ENCODE data around the gene DNAJC11.

DNAJC11 gene

DNA sequence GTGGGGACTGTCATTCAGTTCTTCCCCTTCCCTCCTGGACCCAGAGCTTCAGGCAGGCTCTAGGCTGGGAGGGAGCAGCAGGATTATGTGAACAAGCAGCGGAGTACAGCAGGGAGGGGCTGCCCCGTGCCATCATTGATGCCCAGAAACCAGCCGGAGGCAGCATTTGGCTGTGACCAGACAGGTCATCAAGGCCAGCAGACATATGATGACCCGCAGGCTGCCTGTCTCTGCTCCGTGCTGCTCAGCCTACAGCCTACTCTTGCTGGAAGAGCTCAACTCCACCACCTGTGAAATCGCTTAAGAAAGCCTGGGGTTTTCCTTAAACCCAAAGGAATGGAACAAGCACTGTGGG lies 103.9 kb downstream of the DNAJC11 start:
- DNase-seq = no peak

DNA sequence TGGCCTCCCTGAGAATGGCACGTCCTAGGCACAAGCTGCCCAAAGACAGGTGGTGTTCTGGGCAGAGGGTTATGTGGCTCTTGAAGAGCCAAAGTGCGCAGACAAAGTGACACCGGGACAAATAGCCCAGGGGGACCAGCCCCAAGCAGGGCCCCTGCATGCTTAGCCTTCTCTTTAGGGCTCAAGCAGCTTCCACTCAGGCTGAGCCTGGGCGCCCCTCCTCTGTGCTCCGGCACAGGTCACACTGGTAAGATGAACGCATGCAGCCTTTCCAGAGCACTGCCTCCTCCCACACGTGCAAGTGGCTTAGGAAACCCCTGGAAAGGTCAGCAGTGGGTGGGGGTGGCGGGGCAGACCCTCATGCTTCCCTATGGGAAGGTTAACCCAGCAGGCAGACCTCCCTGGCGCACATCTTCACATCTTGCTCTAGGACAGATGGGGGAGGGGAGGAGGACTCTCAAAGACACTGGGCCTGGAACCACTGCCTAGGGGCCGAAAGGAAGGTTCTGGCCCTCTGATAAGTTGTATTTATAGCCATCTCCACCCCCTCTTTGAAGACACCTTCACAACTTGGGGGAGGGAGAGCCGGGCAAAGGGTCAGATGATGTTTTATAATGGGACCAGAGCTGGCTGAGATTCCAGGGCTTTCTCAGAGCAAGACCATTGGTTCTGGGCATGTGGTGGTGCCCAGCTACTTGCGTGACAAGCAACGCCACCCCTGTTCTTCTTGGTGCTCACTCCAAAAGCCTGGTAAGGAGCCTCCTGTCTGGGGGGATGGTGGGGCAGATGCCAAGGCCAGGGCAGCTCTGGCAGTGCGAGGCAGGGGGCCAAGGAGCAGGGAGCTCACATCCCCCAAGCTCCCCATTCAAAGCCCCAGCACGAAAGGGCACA lies 104.5 kb downstream of the DNAJC11 start:
- no peak for DNase-seq

DNA sequence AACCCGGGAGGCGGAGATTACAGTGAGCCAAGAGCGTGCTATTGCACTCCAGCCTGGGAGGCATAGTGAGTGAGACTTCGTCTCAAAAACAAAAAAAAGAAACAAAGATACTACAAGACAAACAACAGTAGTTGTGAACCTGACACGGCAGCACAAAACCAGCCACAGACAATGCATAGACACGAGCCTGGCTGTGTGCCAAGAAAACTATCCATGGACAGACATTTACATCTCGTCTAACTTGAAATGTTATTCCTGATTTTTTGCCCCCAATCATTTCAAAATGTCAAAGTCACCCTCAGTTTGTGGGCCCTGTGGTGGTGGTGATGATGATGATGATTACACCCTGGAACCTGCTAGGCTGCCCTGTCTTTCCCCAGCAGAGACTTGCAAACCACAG lies 105.3 kb downstream of the DNAJC11 start:
- no peak for DNase-seq

DNA sequence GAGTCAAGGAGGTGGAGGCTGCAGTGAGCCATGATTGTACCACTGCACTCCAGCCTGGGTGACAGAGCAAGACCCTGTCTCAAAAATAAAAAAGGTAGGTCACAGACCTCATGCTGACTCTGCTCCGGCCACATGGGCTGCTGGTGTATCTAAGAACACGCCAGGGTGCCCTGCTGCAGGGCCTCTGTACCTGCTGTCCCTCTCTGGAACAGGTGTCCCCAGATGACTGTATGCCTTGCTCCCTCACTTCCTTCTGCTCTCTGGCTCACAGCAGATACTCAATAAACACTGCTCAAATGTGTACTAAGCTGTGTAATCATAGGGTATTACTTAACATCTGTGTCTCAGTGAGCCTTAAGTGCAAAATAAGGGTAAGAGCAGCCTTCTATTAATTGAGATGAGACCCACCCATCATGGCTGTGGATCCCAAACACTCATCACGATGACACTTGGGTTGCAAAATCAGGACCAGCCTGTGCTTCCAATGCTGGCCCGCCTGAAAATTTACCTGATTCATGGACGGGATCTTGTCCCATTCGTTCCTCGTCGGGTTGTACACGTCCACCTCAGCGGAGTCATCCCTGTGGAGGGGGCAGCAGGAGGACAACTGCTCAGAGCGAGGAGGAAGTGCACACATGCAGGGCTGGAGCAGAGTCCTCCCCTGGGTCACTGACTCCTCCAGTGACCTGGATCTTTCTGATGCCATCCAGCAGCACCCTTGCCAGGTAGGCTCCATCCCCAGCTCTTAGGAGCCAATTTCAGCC lies 106.5 kb downstream of the DNAJC11 start:
- DNase-seq = no peak

DNA sequence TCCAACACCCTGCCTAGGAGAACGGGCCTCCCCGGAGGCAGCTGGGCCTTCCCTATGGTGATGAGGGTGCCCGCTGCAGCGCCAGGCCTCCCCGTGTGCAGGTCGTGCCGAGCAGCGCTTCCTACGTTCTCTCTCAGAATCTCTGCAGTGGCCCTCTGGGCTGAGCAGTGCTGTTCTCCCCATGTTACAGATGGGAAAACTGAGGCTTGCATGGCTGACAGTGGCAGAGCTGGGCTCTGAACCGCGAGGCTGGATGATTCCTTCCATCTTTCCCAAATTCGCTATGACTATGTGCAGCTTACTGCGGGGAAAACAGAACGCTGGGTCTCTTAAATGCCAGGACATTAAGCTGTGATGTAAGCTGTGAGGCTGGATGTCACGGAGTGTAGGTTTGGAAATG lies 107.8 kb downstream of the DNAJC11 start:
- no peak for DNase-seq

DNA sequence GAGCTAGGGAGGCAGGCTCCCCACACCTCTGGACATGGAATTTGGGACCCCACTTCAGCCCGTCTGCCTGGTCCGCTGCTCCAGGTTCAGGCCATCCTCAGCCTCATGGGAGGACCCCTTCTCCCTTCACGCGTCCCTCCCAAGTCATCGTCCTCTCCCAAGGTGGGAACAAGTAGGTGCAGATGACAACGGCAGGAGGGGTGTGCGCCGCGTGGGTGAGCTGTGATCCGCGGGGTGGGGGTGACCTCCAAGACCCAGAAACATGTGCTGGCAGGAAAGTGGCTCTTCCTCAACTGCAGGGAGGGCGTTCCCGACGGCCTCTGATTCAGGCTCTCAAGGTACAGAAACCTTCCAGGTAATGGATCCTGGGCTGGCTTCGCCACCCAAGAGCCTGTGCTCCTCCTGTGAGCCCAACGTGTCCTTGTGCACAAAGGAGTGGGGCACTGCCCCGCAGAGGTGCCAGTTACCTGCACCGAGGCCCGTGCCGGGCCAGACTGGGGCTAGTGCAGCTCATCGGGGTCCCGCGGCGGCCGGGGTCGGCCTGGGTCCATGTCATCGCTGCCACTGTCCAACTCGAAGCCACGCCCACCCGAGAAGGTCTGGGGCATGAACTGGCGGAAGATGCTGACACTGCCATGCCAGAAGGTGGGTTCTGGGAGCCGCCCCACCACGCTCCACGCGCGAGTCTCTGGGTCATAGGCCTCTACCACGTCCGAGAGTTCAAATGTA lies 108.6 kb downstream of the DNAJC11 start:
- no peak for DNase-seq

DNA sequence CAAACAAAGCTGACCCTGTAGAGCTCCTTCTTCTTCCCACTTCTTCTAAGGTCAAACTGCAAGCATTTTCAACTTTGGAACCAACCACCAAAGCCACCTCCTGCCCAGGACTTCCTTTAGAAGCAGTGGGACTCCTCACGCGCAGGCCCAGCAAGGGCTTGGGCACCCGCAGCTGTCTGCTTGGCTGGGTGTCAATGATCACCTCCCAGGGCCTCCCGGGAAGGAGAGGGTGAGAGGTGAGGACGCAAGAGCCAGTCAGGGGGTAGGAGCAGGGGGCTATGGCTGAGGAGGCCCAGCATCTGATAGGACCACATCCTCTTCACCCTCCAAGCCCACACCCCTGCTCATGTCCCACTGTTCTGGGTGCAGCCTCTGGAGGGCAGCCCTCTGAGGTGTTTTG lies 109.2 kb downstream of the DNAJC11 start:
- no peak for DNase-seq

DNA sequence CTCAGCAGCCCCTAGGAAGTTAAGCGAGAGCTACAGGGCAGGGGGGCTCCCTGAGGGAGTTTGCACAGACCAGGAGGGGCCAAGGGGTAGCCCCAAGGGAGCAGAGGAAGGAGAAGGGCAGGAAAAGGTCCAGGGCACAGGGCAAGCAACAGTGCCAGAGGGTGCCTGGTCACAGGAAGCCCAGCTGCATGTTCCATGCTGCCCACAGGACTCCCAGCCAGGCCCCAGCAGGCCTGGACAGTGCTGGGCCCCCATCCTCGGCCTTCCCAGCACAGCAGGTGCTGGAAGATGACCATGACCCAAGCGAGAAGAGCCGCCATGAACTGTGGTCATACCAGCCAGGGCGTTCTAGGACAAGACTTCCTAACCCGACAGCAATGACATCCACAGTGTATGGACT lies 110.0 kb downstream of the DNAJC11 start:
- no peak for DNase-seq

DNA sequence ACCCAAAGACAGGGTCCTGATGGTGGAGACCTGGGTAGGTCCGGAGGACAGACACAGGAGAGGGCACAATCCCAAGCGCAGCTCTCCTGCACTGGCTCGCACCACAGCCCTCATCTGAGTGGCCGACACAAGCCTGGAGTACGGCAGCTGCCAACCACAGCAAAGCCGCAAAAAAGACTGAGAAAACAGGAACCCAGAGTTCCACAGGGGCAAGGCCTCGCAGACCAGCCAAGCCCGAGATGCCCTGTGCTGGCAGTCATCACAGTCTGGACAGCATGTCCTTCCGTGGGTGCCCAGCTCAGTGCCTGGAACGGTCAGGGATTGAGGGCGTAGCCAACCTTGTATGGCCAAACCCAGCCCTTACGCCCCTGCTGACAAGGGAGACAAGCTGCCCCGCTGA lies 110.4 kb downstream of the DNAJC11 start:
- no peak for DNase-seq

DNA sequence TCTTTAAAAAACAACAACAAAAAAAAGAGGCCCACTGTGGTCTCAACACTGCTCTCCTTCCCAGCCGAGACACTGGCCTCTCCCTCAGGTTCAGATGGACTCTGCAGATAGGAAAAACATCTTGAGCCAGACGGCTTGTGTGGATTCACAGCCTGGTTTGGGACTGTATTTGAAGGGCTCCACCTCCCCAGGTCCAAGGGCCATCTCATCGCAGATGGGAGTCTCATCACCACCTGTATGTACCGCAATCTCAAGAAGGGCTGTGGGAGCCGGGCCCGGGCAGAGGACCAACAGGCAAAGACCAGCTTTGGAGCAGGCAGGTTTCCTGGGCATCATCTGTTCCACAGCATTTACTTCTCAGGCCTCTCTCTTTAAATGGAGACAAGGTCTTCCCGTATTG lies 111.6 kb downstream of the DNAJC11 start:
- DNase-seq = no peak

DNA sequence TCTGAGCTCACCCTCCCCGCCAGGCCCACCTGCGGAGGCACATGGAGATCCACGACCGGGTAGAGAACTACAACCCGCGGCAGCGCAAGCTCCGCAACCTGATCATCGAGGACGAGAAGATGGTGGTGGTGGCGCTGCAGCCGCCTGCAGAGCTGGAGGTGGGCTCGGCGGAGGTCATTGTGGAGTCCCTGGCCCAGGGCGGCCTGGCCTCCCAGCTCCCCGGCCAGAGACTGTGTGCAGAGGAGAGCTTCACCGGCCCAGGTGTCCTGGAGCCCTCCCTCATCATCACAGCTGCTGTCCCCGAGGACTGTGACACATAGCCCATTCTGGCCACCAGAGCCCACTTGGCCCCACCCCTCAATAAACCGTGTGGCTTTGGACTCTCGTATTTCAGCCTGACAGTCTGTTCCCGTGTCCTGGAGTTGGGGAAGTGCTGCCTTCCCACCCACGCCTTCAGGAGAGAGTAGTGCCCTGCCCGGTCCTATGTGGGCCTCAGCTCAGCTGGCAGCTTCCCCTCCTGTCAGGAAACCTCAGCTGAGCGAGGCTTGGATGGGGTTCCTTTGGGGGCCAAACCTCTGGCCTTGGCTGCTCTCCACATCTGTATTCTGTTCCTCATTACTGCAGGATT lies 112.6 kb downstream of the DNAJC11 start:
- DNase-seq = no peak

DNA sequence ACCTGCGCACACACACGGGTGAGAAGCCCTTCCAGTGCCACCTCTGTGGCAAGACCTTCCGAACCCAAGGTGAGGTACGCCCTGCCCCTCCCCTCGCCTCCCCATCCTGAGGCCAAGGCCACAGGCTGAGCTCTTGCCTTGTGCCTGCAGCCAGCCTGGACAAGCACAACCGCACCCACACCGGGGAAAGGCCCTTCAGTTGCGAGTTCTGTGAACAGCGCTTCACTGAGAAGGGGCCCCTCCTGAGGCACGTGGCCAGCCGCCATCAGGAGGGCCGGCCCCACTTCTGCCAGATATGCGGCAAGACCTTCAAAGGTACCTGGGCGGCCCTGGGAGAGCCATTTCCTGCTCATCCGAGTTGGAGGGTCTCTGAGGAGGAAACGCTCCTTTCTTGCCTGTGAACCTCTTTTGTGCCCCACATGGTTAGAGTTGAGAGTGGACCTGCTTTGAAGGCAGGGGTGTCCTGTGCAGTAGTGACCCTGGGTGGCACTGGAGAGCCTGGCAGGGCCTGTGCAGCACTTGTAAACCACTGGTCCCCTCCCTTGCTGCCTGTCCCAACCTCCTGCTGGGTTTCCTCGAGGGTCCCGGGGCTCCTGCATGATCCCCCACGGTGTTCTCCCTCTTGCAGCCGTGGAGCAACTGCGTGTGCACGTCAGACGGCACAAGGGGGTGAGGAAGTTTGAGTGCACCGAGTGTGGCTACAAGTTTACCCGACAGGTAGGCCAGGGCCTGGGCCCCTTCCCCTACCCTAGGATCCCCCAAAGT lies 113.3 kb downstream of the DNAJC11 start:
- DNase-seq = no peak

DNA sequence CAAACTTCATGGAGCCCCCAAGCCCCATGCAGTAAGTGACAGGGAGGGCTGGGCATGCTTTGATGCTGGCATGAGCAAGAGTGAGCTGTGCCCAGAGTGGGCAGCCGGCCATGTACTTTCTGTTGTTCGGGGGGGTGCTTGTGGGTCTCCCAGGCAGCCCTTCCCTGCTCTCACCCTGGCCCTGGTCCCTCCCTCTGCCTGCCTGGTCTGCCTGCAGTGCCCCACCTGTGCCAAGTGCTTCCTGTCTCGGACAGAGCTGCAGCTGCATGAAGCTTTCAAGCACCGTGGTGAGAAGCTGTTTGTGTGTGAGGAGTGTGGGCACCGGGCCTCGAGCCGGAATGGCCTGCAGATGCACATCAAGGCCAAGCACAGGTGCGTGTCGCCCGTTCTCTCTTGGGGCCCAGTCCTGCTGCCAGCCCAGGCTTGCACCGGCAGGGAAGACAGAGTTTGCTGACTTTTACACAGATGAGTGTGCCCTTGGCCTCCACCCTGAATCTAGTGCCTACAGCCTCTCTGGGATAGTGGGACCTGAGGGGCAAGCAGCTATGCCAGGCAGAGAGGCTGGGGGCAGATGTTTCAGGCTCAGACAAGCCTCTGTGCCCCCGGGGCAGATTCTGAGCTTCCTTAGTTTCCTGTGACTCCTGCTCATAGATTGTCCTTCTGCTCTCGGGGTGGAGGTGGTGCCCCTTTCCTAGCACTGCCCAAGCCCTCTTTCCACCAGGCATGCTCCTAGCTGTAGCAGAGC lies 114.2 kb downstream of the DNAJC11 start:
- DNase-seq = no peak

DNA sequence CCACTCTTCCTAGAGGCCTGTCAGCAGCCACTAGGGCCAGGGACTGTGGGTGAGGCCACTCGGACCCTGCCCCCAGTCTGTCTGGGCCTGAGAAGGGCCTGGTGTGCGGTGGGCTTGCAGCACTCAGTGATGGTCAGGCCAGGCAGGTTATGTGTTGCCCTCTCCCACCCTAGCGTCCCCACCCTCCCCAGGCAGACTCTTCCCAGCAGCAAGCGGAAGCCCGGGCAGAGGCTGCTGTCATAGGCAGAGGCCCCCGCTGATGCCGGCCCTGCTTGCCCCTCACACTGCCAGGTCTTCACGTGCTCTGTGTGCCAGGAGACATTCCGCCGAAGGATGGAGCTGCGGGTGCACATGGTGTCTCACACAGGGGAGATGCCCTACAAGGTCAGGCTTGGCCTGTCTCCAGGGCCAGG lies 115.2 kb downstream of the DNAJC11 start:
- no peak for DNase-seq

DNA sequence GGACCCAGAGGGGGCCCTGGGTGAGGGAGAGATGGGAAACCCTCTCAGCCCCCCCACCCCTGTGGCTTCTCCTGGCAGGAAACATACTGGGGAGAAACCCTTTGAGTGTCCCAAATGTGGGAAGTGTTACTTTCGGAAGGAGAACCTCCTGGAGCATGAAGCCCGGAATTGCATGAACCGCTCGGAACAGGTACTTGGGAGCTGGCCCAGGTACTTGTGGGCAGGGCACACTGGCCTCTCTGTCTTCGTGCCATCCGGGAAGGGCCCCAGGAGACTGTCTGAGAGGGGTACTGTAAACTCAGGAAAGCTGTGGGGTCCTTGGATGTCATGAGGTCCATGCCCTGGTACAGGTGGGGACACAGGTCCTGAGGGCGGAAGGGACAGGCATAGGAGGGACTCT lies 115.8 kb downstream of the DNAJC11 start:
- DNase-seq = no peak

DNA sequence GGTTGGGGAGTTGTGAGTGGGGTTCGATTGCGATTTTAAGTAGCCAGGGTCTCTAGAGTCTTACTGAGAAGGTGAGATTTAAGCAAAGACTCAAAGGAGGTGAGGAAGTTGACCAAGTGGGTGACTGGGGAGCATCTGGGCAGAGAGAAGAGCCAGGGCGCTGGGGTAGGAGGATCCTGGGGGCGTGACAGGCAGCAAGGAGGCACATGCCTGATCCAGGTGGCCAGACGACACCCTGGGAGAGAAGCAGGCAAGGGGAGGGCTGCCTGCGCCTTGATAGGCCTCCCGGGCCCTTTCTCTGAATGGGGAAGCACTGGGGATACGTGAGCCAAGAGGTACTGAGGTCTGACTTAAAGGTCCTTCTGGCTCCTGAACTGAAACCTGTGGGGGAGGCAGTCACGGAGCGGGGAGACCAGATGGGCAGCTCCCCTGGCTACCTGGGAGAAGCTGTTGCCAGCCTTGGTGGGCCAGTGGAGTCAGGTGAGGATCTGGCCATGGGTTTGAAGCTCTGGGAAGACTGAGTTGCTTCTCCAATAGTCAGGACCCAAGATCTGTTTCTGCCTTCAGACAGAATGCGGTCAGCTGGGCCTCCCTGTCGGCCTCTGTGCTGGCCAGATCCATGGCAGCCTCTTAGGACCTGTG lies 116.4 kb downstream of the DNAJC11 start:
- no peak for DNase-seq
